ENCODE data around the gene MAN1A1.

The MAN1A1 gene

DNA sequence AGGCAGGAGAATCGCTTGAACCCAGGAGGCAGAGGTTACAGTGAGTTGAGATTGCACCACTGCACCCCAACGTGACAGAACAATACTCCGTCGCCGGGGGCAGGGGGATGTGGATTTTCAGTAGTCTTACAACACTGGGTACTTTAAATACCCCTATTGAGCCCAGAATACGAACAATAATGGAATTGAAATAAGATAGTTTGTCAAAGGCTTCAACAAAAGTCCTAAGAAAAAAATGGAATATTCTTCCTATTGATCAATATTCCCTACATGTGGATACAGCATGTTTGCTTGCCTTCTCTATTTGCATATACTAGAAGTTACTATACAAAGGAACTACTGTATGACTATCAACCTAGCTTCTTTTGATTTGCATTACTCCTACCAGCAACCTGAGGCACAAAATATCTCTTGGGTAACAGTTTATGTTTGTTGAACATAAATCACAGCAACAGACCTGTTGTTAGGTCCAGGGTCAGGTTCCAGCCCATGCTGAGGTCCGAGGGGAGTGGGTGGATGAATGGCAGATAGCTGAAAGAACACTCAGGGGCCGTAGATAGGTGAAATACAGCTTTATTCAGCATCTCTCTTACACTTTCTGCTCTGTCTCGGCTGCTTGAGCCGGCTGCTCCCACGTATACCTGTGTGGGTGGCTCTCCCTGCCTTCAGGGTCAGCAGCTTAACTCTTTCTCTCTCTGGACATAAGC lies 23.8 kb downstream of the MAN1A1 start:
- no peak for DNase-seq (ENCODE audit: low read depth)

DNA sequence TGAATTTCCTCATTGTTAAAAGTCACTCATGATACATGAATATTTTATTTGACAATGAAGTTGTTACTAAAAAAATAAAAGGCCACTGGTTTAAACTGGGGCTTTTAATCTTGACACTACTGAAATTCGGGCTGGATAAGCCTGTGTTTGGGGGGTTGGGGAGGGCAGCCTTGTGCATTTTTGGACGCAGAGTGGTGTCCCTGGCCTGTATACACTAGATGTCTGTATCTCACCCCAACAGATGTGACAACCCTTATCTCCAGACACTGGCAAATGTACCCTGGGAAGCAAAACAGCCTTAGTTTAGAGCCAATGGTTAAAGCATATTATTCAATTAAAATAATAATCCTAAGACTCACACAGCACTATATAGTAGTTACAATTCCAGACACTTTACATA lies 24.8 kb downstream of the MAN1A1 start:
- no peak for DNase-seq (ENCODE audit: low read depth)

DNA sequence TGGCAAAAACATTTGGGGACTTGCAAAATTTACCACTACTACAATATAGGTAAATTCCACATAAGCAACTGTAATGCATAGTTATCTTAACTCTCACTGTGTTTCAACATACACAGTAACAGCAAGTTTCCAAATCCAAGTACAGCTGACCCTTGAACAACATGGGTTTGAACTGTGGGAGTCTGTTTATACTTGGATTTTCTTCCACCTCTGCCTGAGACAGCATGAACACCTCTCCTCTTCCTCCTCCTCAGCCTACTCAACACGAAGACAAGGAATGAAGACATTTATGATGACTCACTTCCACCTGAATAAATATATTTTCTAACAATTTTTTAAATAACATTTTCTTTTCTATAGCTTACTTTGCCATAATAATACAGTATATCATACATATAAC lies 25.6 kb downstream of the MAN1A1 start:
- no peak for DNase-seq (ENCODE audit: low read depth)

DNA sequence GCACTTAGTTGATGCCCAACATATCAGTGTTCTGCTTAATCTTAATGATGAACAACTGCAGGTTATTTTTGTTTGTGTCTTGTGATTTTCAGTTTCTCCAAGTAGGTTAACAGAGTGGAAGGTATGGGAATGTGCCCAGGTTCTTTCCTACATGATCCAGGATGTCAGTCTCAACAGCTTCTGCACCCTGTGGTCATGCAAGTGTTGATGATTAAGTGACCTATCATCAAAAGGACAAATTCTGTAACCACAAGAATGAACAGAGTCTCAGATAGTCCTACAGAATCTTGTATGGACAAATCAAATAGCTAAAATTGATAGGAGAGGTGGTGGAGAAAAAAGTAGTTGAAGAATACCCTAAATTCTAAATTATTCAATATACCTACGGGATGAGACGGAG lies 26.1 kb downstream of the MAN1A1 start:
- DNase-seq (ENCODE audit: low read depth): no peak

DNA sequence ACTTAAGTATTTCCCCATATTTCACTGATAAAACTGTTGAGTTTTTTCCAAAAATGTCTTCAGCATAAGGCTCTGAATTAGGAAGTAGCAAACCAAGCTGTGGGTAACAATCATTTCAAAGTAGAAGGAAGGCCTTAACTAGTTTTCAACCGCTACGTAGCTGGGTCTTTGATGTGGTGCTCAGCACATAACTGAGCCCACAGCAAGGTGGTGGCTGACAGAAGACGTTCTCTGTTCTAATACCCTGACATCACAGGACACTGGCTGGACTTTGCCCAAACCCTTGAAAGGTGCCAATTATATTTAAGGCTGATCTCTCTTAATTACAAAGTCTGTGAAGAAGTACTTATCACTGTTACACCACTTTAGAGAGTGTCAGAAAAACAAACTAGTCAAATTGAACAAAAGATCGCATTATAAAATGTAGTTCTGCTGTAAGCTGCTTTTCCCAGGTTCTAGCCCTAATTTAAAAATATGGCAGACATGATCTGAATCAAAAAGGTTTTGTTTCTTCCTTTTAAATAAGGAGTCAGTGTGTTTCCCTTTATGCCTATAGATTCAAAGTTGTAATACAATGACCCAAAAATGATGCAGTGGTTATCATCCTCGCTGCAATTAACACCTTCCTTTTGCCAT lies 26.7 kb downstream of the MAN1A1 start:
- peak; percentile 20 for DNase-seq (ENCODE audit: low read depth)

- DNase-seq (ENCODE audit: low read depth): no peak
Observed at GRCh38 chr6:119322034-119322433, 27.5 kb downstream of the MAN1A1 start.

- DNase-seq (ENCODE audit: low read depth): no peak
Observed at GRCh38 chr6:119319694-119320093, 29.9 kb downstream of the MAN1A1 start.

- no peak for DNase-seq (ENCODE audit: low read depth)
Observed at GRCh38 chr6:119318730-119319129, 30.8 kb downstream of the MAN1A1 start.

GRCh38 chr6:119318176-119318575 lies 31.4 kb downstream of the MAN1A1 start:
- DNase-seq (ENCODE audit: low read depth): no peak

GRCh38 chr6:119317007-119317406 lies 32.6 kb downstream of the MAN1A1 start:
- no peak for DNase-seq (ENCODE audit: low read depth)

DNA sequence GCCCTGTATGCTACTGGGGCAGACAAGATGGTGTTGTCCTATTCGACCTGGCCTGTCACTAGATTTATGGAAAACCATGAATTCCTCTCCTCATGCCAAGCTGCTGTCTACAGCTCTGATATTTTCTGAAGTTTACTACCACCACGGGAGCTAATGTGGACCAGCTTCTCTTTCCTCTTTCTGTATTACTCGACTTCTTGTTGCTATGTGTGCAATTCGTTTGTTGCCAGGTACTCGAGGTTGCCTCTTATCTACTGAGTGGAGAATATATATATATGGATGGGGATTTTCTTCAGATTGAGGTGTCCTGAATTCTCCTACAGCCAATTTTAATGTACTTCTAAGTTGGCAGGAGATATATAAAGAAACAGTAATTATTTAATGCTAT lies 34.7 kb downstream of the MAN1A1 start:
- DNase-seq (ENCODE audit: low read depth): no peak

DNA sequence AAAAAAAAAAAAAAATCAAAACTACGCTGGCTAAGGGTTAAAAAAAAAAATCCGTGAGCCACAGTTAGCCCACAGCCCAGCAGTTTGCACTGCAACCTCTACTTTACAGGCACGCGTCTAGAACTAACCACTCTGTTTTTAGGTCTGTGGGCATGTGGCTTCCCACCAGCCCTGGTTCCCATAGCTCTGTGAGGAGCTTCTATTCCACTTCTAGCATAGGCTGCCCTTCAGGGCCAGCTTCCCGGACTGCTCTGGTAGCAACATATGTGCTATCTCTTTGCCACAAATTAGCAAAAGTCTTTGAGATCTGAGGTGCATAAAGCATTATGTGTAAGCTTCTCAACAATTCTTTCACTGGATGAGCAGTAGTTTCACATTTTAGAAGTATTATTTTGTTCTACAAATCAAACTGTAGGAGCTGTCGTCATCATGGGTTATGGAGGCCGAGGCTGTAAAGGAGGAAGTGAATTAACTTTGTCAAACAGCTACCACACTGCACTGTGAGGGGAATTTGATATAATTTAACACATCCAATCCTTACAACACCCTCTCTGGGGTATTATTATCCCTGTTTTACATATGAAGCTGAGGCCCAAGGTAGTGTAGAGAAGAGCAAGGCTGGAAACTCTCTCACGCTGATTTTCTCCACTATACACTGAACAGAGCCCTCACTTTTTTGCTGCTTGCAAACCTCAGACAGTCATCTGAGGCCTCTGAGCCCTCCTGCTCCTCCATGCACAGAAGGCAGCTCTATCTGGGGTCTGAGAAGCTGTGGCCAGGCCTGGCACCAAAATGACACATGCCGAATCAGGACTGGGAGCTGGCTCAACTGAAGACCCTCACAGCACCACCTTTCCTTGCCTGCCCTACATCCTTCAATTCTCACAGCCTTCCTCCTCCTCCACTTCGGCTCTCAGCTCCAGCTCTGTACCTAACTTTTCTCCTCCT lies 35.4 kb downstream of the MAN1A1 start:
- no peak for DNase-seq (ENCODE audit: low read depth)

DNA sequence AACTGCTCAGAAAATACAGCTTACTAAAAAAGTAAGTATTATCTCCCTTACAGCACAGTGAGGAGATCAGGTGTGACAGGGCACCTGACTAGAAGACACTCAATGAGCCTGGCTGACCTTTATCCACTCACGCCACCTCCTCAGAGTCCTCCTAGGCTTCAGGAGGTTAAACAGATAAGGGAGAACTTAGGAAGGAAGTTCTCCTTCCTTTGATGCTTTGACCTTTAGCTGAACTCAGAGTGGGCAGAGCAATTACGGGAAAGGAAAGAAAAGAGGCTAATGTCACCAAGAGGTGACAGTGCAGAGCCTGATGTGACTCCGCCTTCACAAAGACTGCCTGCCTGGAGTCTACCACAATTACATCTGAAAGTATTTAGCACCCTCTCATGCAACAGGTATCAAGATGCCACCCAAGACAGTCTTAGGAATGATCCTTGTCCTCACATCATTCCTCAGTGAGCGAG lies 36.7 kb downstream of the MAN1A1 start:
- no peak for DNase-seq (ENCODE audit: low read depth)

- DNase-seq (ENCODE audit: low read depth): no peak
Observed at GRCh38 chr6:119312441-119312840, 37.1 kb downstream of the MAN1A1 start.

- no peak for DNase-seq (ENCODE audit: low read depth)
Observed at GRCh38 chr6:119311514-119312142, 37.9 kb downstream of the MAN1A1 start.

GRCh38 chr6:119310486-119311036 lies 39.0 kb downstream of the MAN1A1 start:
- no peak for DNase-seq (ENCODE audit: low read depth)

DNA sequence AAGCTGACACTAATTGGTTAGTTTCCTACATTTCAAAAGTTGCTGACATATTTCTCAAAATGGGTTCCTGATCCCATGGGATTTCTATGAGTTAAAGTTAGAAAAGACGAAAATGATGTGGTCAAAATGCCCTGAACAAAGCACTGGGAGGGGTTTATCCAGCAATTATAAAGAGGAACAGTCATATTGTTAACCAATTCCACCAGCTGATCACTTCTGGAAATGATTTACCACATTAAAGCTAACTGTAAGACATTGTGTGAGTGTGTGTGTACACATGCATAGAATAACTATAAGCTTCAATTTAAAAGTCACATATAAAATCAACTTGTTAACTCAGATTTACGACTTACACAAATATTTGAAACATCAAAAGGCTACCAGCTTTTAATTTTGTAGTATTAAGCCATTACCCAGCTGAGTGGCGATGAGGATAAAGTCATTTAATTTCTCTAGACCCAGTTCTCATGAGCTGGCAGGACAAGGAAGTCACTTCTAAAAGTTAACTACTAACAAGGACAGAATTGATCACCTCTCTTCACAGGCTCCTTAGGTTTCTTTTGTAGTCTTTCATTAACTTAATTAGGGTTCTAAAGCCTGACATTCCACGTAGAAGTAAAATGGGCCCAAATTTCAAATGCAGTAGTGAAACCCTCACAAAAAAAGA lies 40.4 kb downstream of the MAN1A1 start:
- DNase-seq (ENCODE audit: low read depth): no peak

GRCh38 chr6:119308048-119308570 lies 41.5 kb downstream of the MAN1A1 start:
- no peak for DNase-seq (ENCODE audit: low read depth)

GRCh38 chr6:119307056-119307455 lies 42.5 kb downstream of the MAN1A1 start:
- DNase-seq (ENCODE audit: low read depth): no peak

DNA sequence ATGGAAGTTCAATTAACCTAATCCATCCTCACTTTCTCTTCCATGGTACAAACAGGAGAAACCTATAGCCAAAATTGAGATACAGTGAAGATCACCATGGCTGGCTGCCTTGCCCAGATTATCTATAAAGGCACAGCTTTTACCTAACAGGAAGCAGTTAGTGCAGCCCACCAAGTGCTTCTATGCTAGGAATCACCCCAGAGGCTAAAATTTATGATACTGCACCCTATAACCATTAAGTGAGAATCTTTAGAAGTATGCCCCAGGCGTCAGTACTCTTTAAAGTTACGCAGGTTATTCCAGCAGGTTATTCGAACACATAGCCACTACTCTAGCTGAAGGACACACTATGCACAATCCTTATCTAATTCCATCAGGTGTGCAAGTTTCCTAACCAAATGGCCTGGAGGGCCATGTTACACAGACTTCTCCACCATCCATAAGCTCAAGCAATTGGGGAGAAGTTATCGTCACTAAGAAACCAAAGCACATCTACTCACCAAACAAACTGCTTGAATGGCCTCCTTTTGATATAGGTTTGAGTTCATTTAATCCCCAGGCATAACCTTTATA lies 43.1 kb downstream of the MAN1A1 start:
- DNase-seq (ENCODE audit: low read depth): no peak

Data from T follicular helper cell (primary cell).